ENCODE measurements around the gene HSPA1A. TPM values are rescaled to one million over a fixed set of nuclear protein-coding genes. Genes with fewer than 3 reads are reported as not detected.

The HSPA1A gene
- total RNA-seq, 4 donors from 2014 or later, result 170 to 304 (median 221) TPM

DNA sequence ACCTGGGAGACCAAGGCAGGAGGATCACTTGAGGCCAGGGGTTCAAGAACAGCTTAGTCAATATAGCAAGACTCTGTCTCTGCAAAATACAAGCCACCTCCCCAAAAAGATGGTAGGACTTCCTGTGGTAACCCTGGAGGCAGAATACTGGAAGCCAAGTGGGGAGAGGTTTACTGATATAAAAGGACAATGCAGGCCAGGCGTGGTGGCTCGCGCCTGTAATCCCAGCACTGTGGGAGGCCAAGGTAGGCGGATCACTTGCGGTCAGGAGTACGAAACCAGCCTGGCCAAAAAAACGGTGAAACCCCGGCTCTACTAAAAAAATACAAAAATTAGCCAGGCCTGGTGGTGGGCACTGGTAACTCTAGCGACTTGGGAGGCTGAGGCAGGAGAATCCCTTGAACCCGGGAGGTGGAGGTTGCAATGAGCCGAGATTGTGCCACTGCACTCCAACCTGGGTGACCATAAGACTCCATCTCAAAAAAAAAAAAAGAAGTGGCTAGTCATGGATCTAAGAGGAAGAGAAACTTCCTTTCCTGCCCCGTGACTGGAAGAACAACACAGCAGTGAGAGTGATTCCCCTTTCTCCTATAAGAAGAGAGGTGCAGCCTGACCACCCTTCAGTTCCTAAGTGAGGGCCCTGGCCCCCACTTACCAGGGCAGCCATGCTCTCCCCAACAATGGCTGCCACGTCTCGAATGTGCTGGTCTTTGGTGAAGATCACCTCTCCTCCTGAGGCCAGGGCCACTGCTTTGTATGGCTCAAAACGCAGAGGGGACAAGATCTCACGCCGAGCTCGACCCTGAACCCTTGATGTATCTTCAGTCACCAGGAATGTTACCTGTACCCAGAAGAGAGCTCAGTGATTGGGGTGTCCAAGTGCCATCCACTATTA is 46.7 kb upstream of the HSPA1A start:
- Histone ChIP-seq H3K4me3 (no peak overlapping the region), H3K4me1 (peaks cover 0 to 11% (median 0%) of the 10 kb centered on the region in 4 donors), H3K27ac (peak overlapping the region in 1 of 4 donors; percentile 41), H3K9me3 (no peaks in the 10 kb centered on the region), H3K27me3 (no peaks in the 10 kb centered on the region), H3K36me3 (no peaks in the 10 kb centered on the region)
- 87 to 91% methylated on average over 18 of the region's 18 CpGs for WGBS, 2 donors
- TF ChIP-seq EP300 (IDR thresholded peaks at IDR 0.05) (no peak), POLR2A (IDR thresholded peaks at IDR 0.05) (no peak)
- TF ChIP-seq, protein P1, sequence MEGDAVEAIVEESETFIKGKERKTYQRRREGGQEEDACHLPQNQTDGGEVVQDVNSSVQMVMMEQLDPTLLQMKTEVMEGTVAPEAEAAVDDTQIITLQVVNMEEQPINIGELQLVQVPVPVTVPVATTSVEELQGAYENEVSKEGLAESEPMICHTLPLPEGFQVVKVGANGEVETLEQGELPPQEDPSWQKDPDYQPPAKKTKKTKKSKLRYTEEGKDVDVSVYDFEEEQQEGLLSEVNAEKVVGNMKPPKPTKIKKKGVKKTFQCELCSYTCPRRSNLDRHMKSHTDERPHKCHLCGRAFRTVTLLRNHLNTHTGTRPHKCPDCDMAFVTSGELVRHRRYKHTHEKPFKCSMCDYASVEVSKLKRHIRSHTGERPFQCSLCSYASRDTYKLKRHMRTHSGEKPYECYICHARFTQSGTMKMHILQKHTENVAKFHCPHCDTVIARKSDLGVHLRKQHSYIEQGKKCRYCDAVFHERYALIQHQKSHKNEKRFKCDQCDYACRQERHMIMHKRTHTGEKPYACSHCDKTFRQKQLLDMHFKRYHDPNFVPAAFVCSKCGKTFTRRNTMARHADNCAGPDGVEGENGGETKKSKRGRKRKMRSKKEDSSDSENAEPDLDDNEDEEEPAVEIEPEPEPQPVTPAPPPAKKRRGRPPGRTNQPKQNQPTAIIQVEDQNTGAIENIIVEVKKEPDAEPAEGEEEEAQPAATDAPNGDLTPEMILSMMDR (IDR thresholded peaks at IDR 0.05), result no peak
- DNase-seq (ENCODE audit: low spot score in 2 of 2), result peak in 1 of 2 donors; percentile 25

DNA sequence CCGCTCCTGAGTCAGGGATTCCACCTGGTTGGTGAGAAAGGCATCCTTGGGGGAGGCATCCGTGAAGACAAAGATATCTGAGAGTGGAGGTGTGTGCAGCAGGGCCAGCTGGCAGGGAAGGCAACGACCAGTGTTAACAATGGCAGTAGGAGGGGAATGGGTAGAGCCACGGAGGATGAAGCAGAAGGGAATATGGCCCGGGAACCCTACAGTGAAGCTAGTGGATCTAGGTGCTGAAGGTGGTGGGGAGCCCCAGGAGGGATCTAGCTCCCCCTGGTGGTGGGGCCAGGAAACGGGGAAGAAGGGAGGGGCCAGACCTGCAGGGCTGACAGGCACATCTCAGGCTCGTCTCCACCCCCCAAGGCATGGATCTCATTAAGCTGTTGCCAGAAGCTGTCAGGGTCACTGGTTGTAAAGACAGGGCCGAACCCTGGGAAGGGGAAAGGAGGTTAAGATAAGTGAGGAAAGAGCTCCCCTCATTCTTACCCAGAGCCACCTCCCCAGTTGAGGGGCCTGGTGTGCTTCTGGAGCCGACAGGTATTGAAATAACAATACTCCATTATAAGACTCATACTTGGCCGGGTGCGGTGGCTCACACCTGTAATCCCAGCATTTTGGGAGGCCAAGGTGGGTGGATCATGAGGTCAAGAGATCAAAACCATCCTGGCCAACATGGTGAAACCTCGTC is 45.5 kb upstream of the HSPA1A start:
- Histone ChIP-seq H3K9me3 (no peaks in the 10 kb centered on the region), H3K27me3 (no peaks in the 10 kb centered on the region), H3K4me1 (peaks cover 0 to 11% (median 0%) of the 10 kb centered on the region in 4 donors), H3K27ac (no peak overlapping the region), H3K36me3 (no peaks in the 10 kb centered on the region), H3K4me3 (no peak overlapping the region)
- DNase-seq (ENCODE audit: low spot score in 2 of 2), result peak; percentile 47 to 57
- TF ChIP-seq EP300 (IDR thresholded peaks at IDR 0.05), result no peak
- TF ChIP-seq, protein P1 (IDR thresholded peaks at IDR 0.05), result peak; percentile 31 to 81 (median 60)
- no peak for TF ChIP-seq POLR2A (IDR thresholded peaks at IDR 0.05)
- WGBS, 2 donors, result 62 to 63% methylated on average over 12 of the region's 12 CpGs

DNA sequence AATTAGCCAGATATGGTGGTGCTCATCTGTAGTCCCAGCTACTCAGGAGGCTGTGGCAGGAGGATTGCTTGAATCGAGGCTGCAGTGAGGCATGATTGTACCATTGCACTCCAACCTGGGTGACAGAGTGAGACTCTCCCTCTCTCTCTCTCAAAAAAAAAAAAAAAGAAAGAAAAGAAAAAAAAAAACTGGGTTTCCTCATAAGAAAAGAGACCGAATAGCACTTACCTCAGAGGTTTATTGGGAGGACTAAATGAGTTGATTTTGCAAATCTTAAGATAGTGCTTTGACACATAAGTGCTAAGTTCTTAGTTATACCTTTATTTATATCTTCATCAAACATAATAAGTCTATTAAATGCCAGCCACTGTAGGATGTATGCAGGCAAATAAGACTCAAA is 44.5 kb upstream of the HSPA1A start:
- H3K9me3 ChIP-seq, result no peaks in the 10 kb centered on the region
- H3K4me3 ChIP-seq, result no peak overlapping the region
- TF ChIP-seq POLR2A (IDR thresholded peaks at IDR 0.05) (no peak), EP300 (IDR thresholded peaks at IDR 0.05) (no peak)
- TF ChIP-seq, protein P1 (IDR thresholded peaks at IDR 0.05), result no peak
- peaks cover 0 to 9% (median 0%) of the 10 kb centered on the region in 4 donors for H3K4me1 ChIP-seq
- H3K27me3 ChIP-seq, result no peaks in the 10 kb centered on the region
- no peak for DNase-seq (ENCODE audit: low spot score in 2 of 2)
- no peaks in the 10 kb centered on the region for H3K36me3 ChIP-seq
- WGBS, 2 donors, result 90 to 91% methylated on average over 2 of the region's 2 CpGs
- H3K27ac ChIP-seq, result no peak overlapping the region

DNA sequence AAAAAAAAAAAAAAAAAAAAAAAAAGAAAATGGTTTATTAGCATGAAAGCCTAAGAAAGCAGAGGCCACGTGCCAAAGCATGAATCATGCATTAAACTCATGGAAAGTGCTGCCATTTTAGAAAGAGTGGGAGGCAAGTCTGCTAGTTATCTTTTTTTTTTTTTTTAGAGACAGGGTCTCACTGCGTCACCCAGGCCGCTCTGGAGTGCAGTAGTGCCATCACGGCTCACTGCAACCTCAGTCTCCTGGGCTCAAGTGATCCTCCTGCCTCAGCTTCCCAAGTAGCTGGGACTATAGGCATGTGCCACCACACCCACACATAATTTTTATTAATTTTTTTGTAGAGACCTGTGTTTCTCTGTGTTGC is 43.4 kb upstream of the HSPA1A start:
- WGBS, 2 donors, result 63 to 64% methylated on average over 4 of the region's 4 CpGs
- Histone ChIP-seq H3K4me3 (no peak overlapping the region), H3K27ac (no peak overlapping the region), H3K9me3 (no peaks in the 10 kb centered on the region), H3K27me3 (no peaks in the 10 kb centered on the region), H3K4me1 (peaks cover 0 to 4% (median 4%) of the 10 kb centered on the region in 4 donors), H3K36me3 (no peaks in the 10 kb centered on the region)
- DNase-seq (ENCODE audit: low spot score in 2 of 2), result no peak
- TF ChIP-seq, protein P1 (IDR thresholded peaks at IDR 0.05), result no peak
- TF ChIP-seq POLR2A (IDR thresholded peaks at IDR 0.05) (no peak), EP300 (IDR thresholded peaks at IDR 0.05) (no peak)

DNA sequence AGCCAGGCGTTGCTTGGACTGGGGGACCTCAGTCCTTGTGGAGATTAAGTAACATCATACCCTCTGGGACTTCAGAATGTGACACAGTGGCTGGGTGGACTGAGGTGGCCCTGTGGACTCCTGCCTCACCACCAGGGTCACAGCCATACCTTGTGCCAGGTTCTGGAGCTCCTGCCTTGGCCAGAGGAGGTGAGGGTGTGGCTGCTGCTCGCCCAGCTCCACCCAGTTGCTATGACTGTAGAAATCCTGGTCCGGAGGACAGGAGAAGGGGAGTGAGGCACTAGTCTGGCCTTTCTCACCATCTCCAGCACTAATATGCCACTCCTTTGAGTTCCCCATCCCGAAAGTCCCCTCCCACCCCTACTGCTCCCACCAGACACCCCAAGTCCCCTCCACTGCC is 40.2 kb upstream of the HSPA1A start:
- H3K4me1 ChIP-seq, result peaks cover 0 to 10% (median 9%) of the 10 kb centered on the region in 4 donors
- H3K9me3 ChIP-seq, result no peaks in the 10 kb centered on the region
- TF ChIP-seq, protein P1 (IDR thresholded peaks at IDR 0.05), result no peak
- TF ChIP-seq EP300 (IDR thresholded peaks at IDR 0.05) (no peak), POLR2A (IDR thresholded peaks at IDR 0.05) (no peak)
- DNase-seq (ENCODE audit: low spot score in 2 of 2), result no peak
- H3K4me3 ChIP-seq, result no peak overlapping the region
- 81 to 92% methylated on average over 4 of the region's 4 CpGs for WGBS, 2 donors
- H3K36me3 ChIP-seq, result peaks cover 0 to 26% (median 14%) of the 10 kb centered on the region in 3 donors
- H3K27ac ChIP-seq, result no peak overlapping the region
- H3K27me3 ChIP-seq, result no peaks in the 10 kb centered on the region
